GM19438 (cell line): ENCODE measurements around the gene NUFIP1.

ENCODE experiments used
- ATAC-seq: cut with Tn5 transposase; IDR thresholded peaks from one replicate; pipeline ENCODE4 v1.9.1; 2021; ENCODE audit warnings: low read depth; ENCODE audit not compliant: unreplicated experiment

Gene NUFIP1

DNA sequence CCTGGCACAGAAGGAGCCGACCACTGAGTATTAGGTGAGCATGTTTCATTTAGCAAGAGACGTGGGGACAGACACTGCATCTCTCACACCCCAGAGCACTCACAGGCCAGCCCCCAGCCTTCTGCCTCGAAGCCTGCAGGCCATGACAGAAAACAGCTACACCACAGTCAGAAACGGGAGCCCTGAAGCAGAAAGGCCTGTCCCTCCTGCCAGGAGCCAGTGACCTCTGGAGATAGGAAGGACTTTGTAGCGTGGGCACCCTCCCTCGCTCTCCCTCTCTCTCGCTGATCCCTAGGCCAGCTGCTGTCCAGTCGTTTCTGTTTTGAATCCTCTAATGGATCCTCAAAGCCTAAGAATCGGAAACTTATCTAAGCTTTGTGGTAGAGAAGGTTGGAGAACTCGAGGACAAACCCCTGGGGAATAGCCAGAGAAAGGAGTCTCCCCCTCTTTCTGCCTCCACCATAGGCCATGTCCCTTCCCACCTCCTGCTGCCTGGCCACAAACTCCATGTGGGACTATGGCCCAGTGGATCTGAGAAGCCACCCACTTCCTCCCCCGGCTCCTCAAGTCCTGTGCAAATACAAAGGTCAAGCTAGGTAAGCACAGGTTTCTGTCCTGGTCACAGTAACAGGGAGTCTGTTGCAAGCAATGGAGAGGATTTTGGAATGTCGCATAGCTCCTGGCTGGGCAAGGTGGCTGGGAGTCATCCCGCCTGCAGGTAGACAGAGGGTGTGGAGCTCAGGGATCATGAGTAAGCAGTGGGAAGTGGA lies 95.1 kb downstream of the NUFIP1 start:
- ATAC-seq = no peak
